HEK293T (cell line): Measurements from ENCODE around the gene JCAD.

ENCODE experiments used
- CTCF ChIA-PET: fragments of 350-600 bp; formaldehyde crosslinking; extraction: SDS; loops from one replicate; lab custom pipeline; 2021; ENCODE audit warnings: antibody characterized with exemption, inconsistent platforms; lab: Yijun Ruan, JAX
- POLR2A ChIA-PET: fragments of 350-600 bp; formaldehyde crosslinking; extraction: SDS; loops from one replicate; lab custom pipeline; 2020; ENCODE audit warnings: antibody characterized with exemption, inconsistent platforms; lab: Yijun Ruan, JAX
- DNase-seq: peaks from one replicate; pipeline ENCODE4 v3.0.0; 2012; ENCODE audit warnings: mixed read lengths; ENCODE audit errors: extremely low spot score
- ARNT ChIP-seq: fragments of 450-650 bp; IDR thresholded peaks from 2 replicates; pipeline ENCODE4 v1.6.1; 2017; ENCODE audit warnings: mild to moderate bottlenecking
- BHLHE40 ChIP-seq: fragments of 450-650 bp; IDR thresholded peaks from 2 replicates; pipeline ENCODE4 v1.6.1; 2016; ENCODE audit warnings: mild to moderate bottlenecking, moderate library complexity, borderline replicate concordance
- CTBP1 ChIP-seq: fragments of 450-650 bp; IDR thresholded peaks from 2 replicates; pipeline ENCODE4 v1.6.1; 2016; ENCODE audit warnings: borderline replicate concordance
- ELF4 ChIP-seq: fragments of 450-650 bp; IDR thresholded peaks from 2 replicates; pipeline ENCODE4 v1.6.1; 2017; ENCODE audit warnings: antibody characterized with exemption
- FOXA1 ChIP-seq: fragments of 450-650 bp; IDR thresholded peaks from 2 replicates; pipeline ENCODE4 v1.6.1; 2016; ENCODE audit warnings: mild to moderate bottlenecking
- FOXK2 ChIP-seq: fragments of 450-650 bp; IDR thresholded peaks from 2 replicates; pipeline ENCODE4 v1.6.1; 2016; ENCODE audit warnings: mild to moderate bottlenecking
- FOXM1 ChIP-seq: fragments of 450-650 bp; IDR thresholded peaks from 2 replicates; pipeline ENCODE4 v1.6.1; 2017; ENCODE audit warnings: mild to moderate bottlenecking, borderline replicate concordance
- HDGF ChIP-seq: fragments of 450-650 bp; IDR thresholded peaks from 2 replicates; pipeline ENCODE4 v1.6.1; 2017; ENCODE audit warnings: antibody characterized with exemption, borderline replicate concordance
- L3MBTL2 ChIP-seq: fragments of 450-650 bp; conservative IDR thresholded peaks from 2 replicates; pipeline ENCODE4 v1.6.1; 2016; ENCODE audit warnings: mild to moderate bottlenecking
- LEF1 ChIP-seq: fragments of 450-650 bp; IDR thresholded peaks from 2 replicates; pipeline ENCODE4 v1.6.1; 2017; ENCODE audit warnings: mild to moderate bottlenecking, borderline replicate concordance
- NFRKB ChIP-seq: fragments of 450-650 bp; IDR thresholded peaks from 2 replicates; pipeline ENCODE4 v1.6.1; 2016; ENCODE audit warnings: mild to moderate bottlenecking, moderate library complexity
- PKNOX1 ChIP-seq: fragments of 450-650 bp; IDR thresholded peaks from 2 replicates; pipeline ENCODE4 v1.6.1; 2016
- SP1 ChIP-seq: fragments of 450-650 bp; IDR thresholded peaks from 2 replicates; pipeline ENCODE4 v1.6.1; 2017
- SUZ12 ChIP-seq: fragments of 450-650 bp; IDR thresholded peaks from 2 replicates; pipeline ENCODE4 v1.6.1; 2016; ENCODE audit warnings: mild to moderate bottlenecking
- TARDBP ChIP-seq: fragments of 450-650 bp; IDR thresholded peaks from 2 replicates; pipeline ENCODE4 v1.6.1; 2016
- ZNF384 ChIP-seq: fragments of 450-650 bp; IDR thresholded peaks from 2 replicates; pipeline ENCODE4 v1.6.1; 2016

Gene JCAD

GRCh38 chr10:29974773-29975172 lies 84.6 kb downstream of the JCAD start:
- TF ChIP-seq HDGF (no peak), ZNF384 (no peak), ELF4 (no peak), FOXM1 (no peak), FOXA1 (no peak), L3MBTL2 (no peak), FOXK2 (no peak)
- ChIA-PET CTCF (no interaction called here), POLR2A (no interaction called here)
- no peak for DNase-seq

GRCh38 chr10:29973921-29974320 lies 85.5 kb downstream of the JCAD start:
- no peak for DNase-seq
- POLR2A ChIA-PET = no interaction called here
- CTCF ChIA-PET = no interaction called here
- TF ChIP-seq PKNOX1 (no peak), LEF1 (no peak), FOXM1 (no peak), ZNF384 (no peak), SUZ12 (no peak), HDGF (no peak), ARNT (no peak), FOXK2 (no peak), BHLHE40 (no peak), TARDBP (no peak), ELF4 (no peak), NFRKB (no peak), FOXA1 (no peak), L3MBTL2 (no peak), CTBP1 (no peak), SP1 (no peak)

GRCh38 chr10:29970576-29970975 lies 88.8 kb downstream of the JCAD start:
- no peak for TF ChIP-seq ELF4
- no peak for TF ChIP-seq FOXK2
- no peak for TF ChIP-seq FOXA1
- no peak for TF ChIP-seq PKNOX1
- TF ChIP-seq HDGF = no peak
- TF ChIP-seq CTBP1 = no peak
- TF ChIP-seq ARNT = no peak
- DNase-seq = no peak
- CTCF ChIA-PET = no interaction called here
- POLR2A ChIA-PET = no interaction called here

- TF ChIP-seq SUZ12 (no peak), NFRKB (no peak), LEF1 (no peak), FOXA1 (no peak), ELF4 (no peak), FOXK2 (no peak), BHLHE40 (no peak), CTBP1 (no peak), L3MBTL2 (no peak), HDGF (no peak), FOXM1 (no peak), PKNOX1 (no peak), ARNT (no peak), ZNF384 (no peak), SP1 (no peak), TARDBP (no peak)
- no peak for DNase-seq
- CTCF ChIA-PET = no interaction called here
- POLR2A ChIA-PET = no interaction called here
These were observed 89.4 kb downstream of the JCAD start for GRCh38 chr10:29970012-29970396.

GRCh38 chr10:29969255-29970011 lies 90.0 kb downstream of the JCAD start:
- ChIA-PET POLR2A (no interaction called here), CTCF (no interaction called here)
- no peak for TF ChIP-seq HDGF
- TF ChIP-seq PKNOX1 = no peak
- no peak for TF ChIP-seq ZNF384
- no peak for TF ChIP-seq TARDBP
- TF ChIP-seq L3MBTL2 = no peak
- no peak for TF ChIP-seq ARNT
- TF ChIP-seq ELF4 = no peak
- TF ChIP-seq NFRKB = no peak
- no peak for TF ChIP-seq SP1
- TF ChIP-seq FOXM1 = no peak
- no peak for DNase-seq

GRCh38 chr10:29968585-29968984 lies 90.8 kb downstream of the JCAD start:
- TF ChIP-seq FOXK2 (no peak), ARNT (no peak), LEF1 (no peak)
- CTCF ChIA-PET = no interaction called here

More at GRCh38 chr10:29968585-29968984, 90.8 kb downstream of the JCAD start:
- POLR2A ChIA-PET = no interaction called here
- no peak for DNase-seq
